Activated T-cell treated with anti-CD3 and anti-CD28 coated beads for 48 hours (primary cell): ENCODE measurements around the gene MRFAP1.
"Not testable (repeated sequence)": the region's sequence is repeated elsewhere in the genome, so short reads cannot be mapped to it uniquely, and the experiment has no call there.

Experiments used
- DNase-seq: peaks from one replicate; pipeline ENCODE4 v3.0.0-alpha.2; 2020; ENCODE audit warnings: low read depth

MRFAP1 gene

DNA sequence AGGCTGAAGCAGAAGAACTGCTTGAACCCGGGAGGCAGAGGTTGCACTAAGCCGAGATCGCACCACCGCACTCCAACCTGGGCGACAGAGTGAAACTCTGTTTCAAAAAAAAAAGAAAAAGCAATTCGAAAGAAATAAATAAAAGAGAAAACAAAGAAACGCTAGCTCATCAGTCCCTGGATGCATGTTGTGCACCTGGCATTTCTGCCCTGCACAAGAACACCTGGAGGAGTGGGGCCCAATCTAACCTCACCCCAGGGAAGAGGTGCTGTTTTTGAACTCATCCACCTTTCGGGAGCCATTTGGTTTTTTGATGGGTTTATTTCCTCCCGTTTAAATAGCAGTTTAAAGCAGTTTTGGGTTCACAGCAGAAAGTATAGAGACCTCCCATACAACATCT, 5.7 kb upstream of the MRFAP1 start:
- DNase-seq = no peak

DNA sequence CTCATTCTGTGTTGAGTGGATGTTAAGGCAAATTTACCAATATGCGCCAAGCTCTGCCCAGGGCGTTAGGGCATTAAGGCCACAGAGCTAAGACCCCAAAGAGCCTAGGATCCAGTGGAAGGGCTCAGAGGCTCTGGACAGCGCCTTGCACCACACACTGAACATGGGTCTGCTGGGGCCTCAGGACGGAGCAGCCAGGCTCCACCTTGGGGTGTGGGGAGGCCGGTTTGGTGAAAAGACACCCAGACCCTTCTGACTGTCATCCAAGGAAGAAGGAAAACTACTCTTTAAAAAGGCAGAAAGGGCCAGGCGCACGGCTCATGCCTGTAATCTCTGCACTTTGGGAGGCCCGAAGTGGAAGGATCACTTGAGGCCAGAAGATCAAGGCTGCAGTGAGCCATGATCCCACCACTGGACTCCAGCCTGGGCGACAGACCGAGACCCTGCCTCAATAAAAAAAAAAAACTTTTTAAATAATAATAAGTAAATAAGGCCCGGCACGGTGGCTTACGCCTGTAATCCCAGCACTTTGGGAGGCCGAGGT, 1.3 kb upstream of the MRFAP1 start:
- DNase-seq = no peak

DNA sequence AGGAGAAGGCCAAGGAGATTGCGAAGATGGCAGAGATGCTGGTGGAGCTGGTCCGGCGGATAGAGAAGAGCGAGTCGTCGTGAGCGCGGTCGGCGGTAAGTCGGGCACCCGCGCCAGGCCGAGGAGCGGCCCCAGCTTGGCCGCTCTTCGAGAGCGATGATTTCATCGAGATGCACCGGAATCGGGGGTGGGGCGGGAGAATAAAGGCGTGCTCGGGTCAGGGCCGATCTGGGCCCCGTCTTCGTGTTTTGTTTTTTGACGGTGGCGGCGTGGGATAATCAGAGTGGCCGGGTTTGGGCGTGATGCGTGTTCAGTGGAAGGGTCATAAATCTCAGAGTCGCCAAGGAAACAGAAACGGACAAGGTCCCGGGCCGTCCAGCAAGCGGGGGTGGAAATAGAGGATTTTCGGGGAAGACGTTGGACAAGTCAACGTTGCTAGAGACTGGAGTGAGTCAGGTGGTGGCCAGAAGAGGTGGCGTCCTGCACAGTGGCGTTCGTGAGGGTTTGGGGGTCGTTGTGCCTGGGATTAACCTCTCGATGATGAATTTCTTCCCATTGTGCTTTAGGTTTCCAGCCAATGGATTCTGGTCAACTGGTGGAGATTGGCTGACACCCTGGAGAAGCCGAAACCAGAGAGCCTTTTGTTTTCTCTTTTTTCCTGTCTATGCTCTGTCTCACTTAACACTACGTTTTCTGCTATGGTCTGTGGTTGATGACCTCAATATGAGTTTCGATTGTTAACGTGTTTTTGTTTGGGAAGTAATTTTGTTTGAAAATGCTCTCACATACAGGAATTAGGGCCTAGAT, 882 bp downstream of the MRFAP1 start:
- peak; percentile 23 for DNase-seq

DNA sequence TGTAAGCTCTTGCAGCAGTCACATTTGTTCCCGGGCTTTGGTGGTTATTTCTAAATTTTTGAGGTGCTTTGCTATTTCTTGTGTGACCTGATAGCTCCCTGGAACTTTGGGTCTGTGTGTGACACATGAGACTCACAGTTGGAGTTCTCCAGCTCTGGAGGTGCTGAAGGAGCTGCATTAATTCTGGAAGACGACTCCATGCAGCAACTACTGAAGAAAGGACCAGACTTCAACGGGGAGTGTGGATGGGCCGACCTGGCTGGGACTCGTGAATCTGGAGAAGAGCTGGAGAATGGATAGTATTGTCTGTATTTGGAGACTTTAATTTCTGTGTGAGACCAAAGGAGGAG, 1.5 kb downstream of the MRFAP1 start:
- DNase-seq = no peak

DNA sequence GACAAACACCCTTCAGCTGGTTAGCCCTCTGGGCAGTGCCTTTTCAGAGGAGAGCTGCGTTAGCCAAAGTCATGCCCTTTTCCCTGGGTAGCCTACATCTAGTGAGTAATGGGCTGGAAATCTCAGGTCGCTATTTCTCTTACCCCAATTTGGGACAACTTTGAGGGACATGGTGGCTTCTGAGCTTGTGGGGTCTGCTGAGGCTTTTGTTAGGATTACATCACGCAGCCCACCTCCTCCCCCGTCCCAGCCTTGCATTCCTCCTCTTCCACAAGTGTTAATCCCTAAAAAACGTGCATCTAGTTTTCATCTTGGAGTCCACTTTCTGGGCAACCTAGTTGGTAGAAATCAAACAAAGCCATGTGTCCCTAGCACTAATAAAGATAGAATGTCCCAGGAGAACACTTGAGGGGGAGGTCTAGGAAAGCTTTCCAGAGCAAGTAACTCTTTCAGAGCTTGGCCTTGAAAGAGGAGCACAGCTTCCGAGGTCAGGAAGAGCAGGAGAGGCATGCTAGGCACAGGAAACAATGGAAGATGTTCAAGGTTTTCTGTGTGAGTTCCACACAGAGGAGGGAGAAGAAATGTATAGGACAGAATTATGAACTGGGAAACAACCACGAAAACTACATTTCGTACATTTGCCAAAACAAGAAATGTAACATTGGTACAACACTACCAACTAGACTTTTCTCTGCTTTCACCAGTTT, 2.8 kb downstream of the MRFAP1 start:
- DNase-seq = no peak

DNA sequence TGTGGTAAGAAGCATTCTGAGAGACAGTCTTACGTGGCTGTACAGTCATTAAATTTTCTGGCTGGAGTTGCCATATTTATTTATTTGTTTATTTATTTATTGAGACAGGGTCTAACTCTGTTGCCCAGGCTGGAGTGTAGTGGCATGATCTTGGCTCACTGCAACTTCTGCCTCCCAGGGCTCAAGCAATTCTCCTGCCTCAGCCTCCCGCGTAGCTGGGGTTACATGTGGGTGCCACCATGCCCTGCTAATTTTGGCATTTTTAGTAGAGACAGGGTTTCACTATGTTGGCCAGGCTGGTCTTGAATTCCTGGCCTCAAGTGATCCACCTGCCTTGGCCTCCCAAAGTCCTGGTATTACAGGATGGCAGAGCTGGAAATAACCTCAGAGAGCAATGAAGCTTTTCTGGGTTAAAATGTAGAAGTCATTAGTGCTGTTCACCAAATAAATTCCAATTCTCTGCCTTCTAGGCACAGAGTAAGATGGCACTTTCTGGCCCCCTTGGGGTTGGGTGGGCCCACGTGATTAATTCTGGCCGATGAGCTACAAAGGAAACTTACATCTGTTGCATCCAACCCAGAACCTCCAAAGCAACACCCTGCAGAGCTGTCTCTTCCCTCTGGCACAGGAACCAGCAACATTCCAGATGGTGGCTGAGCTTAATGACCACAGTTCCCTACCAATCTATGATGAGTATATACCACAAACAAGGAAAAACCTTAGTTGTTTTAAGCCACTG, 4.5 kb downstream of the MRFAP1 start:
- no peak for DNase-seq

DNA sequence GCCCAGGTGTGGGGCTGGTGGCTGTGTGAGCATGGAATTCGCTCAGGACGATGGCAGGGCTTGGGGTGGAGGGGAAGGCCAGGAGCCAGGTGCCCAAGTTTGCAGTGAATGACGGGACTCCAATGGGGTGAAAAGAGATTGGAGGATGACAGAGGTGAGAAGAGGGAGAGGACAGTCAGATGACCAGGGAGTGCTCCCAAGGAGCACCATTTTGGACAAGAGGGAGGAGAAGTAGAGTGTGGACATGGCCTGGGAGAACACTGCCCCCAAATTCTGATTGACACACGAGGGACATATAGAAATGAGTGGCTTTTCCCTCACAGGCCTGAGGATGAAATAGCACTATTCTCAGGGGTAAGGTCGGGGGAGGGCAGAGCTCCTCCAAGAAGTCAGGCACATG, 6.7 kb downstream of the MRFAP1 start:
- DNase-seq = no peak

DNA sequence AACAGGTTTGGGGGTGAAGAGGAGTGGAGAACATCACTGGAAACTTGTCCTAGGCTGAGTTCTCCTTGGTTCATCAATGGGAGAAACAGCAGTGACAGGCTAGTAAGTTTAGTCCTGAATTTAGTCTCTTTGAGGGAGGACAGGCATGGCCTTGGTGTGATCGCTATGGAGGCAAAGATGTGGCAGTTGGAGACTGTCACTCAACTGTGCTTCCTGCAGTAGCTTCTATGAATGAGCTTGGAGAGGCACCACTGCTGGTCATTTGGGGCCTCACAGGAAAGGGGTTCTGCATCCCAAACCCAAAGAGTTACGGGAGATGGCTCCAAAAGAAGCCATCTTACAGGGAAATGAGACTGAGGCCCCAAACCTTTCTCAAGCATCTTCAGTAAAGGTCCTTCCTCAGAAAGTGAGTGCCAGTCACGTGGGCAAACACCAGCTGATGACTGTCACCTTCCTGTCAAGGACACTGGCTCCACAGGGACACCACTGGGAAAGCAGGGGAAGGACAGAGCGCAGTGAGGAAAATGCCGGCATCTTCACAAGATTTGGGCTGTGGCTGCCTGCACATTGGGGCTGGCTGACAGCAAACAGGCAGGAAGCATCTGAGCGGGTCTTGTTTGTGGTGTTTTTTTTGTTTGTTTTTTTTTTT, 7.2 kb downstream of the MRFAP1 start:
- no peak for DNase-seq

DNA sequence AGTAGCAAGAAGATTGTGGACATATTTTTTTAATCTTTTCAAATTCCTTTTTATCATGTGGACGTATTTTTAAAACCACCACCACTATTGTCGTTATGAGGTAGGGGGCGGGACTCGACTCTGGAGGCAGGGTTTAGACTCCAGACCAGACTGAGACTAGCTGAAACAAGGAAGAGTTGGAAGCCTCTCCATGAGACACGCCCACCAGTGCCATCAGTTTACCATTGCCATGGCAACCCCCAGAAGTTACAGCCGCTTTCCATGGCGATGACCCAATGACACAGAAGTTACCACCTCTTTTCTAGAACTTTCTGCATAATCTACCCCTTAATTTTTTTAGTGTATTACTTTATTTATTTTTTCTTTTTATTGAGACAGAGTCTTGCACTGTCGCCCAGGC, 8.7 kb downstream of the MRFAP1 start:
- DNase-seq = no peak

DNA sequence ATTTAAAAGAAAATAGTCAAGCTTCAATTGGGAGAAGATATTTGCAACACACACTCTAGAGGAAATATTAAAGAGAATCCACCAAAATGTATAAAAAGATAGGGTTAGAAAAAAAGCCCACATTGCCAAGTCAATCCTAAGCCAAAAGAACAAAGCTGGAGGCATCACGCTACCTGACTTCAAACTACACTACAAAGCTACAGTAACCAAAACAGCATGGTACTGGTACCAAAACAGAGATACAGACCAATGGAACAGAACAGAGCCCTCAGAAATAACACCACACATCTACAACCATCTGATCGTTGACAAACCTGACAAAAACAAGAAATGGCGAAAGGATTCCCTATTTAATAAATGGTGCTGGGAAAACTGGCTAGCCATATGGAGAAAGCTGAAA, 13.7 kb downstream of the MRFAP1 start:
- not testable (repeated sequence) for DNase-seq

DNA sequence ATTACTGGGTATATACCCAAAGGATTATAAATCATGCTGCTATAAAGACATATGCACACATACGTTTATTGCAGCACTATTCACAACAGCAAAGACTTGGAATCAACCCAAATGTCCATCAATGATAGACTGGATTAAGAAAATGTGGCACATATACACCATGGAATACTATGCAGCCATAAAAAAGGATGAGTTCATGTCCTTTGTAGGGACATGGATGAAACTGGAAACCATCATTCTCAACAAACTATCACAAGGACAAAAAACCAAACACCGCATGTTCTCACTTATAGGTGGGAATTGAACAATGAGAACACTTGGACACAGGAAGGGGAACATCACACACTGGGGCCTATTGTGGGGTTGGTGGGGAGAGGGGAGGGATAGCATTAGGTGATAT, 14.8 kb downstream of the MRFAP1 start:
- DNase-seq = not testable (repeated sequence)

DNA sequence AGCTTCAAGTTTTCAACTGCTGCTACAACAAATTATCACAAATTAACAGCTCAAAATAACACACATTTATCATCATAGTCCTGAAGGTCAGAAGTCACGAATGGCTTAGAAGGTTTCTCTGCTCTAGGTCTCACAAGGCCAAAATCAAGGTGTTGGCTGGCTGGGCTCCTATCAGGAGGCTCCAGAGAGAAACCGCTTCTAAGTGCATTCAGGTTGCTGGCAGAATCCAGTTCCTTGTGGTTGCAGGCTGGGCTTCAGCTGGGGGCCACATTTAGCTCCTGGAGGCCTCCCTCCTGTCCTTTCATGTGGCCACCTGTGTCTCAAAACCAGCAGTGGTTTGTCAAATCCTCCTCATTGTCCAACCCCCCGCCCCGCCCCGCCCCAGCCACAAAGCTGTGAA, 15.4 kb downstream of the MRFAP1 start:
- DNase-seq = no peak

DNA sequence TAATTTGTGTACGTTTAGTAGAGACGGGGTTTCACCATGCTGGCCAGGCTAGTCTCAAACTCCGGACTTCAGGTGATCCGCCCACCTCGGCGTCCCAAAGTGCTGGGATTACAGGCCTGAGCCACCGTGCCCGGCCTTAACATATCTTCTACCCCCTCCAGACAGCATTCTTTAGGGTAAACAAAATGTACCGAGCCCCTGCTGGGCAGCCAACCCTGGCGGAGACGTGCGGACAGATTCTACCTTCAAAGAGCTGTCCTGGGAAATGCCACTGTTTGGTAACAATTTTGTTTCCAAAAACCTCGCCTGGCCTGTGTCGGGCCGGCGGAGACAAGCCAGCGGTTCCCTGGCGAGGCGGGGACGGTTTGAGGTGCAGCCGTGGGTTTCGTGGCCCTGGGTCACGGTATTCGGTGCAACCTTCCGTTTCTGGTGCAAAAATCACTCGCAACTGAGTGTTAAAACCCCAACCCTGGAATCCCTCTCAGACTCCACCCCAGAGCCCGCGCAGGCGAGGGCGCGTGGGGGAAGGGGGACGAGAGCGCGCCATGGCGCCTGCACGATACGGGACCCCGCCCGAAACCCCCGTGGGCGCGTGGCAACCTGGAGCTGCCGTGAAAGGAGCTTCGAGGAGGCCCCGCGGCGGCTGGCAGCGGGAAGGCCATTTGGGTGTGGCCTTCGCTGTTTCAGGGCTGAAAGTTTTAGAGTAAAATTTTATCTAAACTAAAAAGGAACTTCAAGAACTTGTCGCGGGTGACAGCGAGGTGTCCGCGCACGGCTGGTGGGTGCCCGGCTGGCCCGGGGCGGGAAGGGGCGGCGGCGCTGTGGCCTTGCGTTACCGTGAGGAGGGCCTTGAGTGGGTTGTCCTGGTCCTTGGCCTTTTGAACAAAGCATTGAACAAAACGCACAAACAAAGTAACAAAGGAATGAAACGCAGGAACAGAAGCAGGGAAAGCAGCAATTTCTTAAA, 17.0 kb downstream of the MRFAP1 start:
- no peak for DNase-seq

DNA sequence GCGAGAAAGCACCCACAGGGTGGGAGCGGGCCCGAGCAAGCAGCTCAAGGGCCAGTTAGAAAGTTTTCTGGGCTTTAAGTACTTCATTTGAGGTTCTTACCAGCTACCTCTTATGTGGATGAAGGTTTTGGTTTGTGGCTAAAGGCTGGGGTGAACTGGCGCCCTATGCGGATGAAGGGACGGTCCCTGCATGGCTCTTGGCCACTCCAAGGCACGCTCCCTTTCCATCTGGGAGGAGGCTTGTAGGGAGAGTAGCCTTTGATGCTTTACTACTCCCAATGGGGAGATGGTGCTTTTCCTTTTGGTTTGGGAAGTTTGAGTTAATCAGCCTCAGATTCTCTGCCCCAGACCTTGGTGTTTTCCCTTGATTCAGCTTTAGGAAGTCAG, 17.7 kb downstream of the MRFAP1 start:
- no peak for DNase-seq

DNA sequence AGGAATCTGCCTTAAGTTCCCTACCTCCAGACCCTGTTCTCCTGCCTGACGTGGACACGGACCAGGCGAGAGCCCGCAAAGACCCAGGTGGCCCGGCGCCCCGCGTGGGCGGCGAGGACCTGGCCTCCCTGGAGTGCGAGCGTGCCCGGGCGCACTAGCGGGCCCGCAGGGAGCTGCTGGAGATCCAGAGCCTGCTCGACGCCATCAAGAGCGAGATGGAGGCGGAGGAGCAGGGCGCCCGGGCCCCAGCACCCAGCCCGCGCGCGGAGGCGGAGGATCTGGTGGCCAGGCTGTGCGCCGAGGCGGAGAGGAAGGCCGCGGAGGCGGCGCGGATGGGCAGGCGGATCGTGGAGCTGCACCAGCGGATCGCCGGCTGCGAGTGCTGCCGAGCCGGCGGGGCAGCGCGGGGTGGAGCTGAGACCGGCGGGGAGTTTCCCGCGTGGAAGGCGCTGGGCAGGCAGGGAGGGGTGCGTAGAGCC, 18.2 kb downstream of the MRFAP1 start:
- peak; percentile 39 for DNase-seq

DNA sequence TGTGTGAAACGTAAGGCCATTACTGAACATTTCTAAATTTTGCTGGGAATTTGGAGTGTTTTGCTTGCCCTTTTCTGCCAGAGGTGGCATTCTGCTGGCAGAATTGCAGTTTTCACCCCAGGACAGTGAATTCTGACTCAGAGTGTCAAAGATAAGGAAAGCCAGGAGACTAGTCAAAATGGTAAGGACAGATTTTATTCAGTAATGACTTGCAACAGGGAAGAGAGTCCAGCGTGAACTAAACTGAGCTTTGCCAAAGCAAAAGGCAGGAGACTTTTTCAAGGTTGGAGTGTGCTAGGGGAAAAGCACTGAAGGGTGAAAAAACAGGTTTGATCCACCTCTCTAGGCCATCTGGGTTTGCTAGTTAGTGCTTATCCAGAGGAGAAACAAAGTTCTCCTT, 19.4 kb downstream of the MRFAP1 start:
- DNase-seq = no peak

DNA sequence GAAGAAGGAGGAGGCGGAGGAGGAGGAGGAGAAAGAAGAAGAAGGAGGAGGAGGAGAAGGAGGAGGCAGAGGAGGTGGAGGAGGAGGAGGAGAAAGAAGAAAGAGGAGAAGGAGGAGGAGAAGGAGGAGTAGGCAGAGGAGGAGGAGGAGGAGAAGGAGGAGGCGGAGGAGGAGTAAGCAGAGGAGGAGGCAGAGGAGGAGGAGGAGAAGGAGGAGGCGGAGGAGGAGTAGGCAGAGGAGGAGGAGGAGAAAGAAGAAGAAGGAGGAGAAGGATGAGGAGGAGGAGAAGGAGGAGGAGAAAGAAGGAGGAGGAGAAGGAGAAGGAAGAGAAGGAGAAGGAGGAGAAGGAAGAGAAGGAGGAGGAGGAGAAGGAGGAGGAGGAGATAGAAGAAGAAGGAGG, 19.9 kb downstream of the MRFAP1 start:
- DNase-seq = no peak

DNA sequence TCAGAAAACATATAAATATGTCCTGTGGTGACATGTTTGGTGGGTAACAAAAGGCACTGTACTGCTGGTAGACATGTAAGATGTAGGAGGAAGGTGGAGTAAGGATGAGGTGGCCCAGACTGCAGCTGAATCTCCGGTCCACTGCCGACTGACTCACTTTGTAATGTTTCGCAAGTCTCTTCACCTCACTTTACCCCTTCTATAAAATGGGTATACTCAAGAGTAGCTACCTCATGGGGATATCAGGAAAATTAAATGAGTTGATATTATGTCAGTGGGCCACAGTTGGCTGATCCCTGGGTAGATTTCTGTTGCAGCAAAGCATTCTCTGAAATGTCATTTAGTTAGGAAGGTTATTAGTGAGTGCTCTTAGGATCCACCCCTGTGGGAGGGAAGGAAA, 22.1 kb downstream of the MRFAP1 start:
- DNase-seq = no peak

DNA sequence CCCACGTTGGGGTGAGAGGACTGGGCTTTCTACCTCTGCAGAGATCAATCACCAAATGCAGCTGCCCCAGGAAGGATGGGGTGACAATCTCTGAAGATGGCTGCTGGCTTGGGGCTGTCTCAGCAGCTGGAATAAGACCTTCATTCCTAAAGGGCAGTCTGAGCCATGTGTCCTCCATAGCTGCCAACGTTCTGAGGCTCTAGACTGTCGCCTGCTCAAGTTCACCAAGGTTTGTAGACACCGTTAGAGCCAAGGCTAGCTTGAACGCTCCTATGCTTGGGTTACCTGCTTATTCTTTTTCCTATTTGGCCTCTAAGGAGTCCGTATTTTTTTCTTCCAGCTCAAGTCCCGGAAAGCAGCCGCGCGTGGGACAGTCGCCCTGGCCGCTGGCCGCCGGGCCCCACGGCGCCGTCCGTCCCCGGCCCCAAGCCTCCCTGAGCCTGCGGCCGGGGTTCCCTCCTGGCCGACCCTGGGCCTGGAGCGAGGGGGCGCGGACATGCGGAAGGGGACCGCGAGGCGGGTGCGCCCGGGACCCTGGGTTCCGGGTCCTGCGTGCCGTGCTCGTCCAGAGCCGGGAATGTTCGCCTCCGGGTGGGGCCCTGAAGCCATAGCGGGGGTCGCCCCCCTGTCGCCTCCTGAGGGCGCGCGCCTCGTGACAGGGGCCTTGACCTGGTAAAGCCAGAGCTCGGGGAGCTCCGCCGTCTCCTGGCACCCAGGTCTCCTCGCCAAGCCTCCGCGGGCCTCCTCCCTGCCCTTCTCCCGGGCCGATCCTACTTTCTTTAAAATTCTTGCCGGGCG, 23.3 kb downstream of the MRFAP1 start:
- no peak for DNase-seq

DNA sequence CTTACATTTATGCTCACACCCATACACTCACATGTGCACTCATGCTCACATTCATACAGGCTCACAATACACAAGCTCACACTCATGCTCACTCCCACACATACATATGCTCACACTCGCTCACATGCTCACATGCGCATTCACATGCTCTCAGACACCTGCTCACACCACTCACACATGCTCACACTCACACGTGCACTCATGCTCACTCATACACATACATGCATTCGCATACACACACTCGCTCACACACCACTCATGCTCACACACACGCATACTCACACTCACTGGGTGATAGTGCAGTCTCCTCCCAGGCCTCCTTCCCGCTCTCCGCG, 24.8 kb downstream of the MRFAP1 start:
- no peak for DNase-seq
